KOPT-K1 (cell line): ENCODE measurements around the gene ELF4.

Source experiments
- H3K27ac ChIP-seq: fragments of 200-600 bp; sonication (generic); 2 replicates; pipeline ENCODE4 v1.5.1; 2016; ENCODE audit warnings: antibody characterized with exemption, mild to moderate bottlenecking, low read depth, low read length; ENCODE audit not compliant: poor library complexity, severe bottlenecking
- H3K36me3 ChIP-seq: fragments of 200-600 bp; sonication (generic); 2 replicates; pipeline ENCODE4 v1.5.1; 2017; ENCODE audit warnings: antibody characterized with exemption, mild to moderate bottlenecking, low read length, moderate library complexity; ENCODE audit not compliant: insufficient read depth
- H3K9me3 ChIP-seq: fragments of 200-600 bp; sonication (generic); 2 replicates; pipeline ENCODE4 v1.5.1; 2017; ENCODE audit warnings: antibody characterized with exemption, low read length, mild to moderate bottlenecking; ENCODE audit not compliant: insufficient read depth, poor library complexity, severe bottlenecking

ELF4 gene

DNA sequence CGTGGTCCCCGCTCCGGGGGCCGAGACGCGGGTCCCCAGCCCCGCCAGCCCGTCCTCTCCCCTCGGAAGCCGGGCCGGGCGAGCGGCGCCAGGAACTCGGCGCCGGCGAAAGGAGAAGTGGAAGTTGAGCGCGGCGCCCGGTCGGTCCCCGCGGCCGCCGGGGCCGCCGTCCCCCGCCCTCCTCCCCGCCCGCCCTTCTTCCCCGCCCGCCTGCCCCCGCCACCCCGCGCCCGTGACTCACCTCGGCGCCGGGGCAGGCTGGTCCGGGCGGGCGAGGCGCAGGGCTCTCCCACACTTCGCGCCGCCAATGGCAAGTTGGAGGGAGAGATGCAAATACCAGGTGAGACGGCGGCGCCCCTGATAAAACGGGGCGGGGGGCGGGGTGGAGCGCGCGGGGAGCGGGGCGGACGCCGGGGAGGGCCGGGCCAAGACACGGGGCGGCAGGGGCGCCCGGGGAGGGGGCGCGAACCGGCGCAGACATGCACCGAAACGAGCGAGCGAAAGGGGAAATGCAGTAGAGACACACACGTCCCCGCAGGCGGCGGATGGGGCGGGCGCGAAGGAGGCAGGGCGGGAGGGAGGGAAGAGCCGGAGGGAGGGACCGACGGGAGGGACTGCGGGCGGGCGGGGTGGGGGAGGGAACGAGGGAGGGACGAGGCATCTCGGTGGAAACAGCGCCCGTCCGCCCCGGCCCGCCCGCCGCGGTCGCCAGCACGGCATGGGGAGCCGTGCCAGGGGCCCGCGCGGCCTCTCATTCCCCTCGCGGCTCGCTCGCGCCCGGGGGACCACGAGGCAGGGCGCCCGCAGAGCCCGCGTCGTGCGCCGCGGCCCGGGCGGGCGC lies at the start of gene ELF4:
ELF4 (minus strand) TSS at position 119 of the 841 bp plus-strand sequence. CDS start 29,167 bp downstream, outside the sequence.
- no peaks in the 10 kb centered on the region for H3K9me3 ChIP-seq
- no peaks in the 10 kb centered on the region; the same call in 1 of the 2 replicates for H3K36me3 ChIP-seq
- peak within 1 kb of the TSS; percentile 81 for H3K27ac ChIP-seq

DNA sequence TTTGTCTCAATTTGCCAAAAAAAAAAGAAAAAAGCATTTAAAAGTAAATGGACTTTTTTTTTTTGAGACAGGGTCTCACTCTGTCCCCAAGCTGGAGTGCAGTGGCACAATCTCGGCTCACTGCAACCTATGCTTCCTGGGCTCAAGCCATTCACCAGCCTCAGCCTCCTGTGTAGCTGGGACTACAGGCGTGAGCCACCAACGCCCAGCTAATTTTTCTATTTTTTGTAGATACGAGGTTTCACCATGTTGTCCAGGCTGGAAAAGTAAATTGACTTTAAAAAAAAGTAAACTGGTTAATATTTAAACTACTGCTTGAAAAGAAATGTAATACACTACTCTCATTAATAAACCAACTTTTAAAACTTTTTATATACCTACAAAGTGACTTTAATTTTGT lies 49.5 kb upstream of the ELF4 start:
- H3K9me3 ChIP-seq, result no peaks in the 10 kb centered on the region
- no peak overlapping the region for H3K27ac ChIP-seq
- peaks cover 30% of the 10 kb centered on the region for H3K36me3 ChIP-seq

DNA sequence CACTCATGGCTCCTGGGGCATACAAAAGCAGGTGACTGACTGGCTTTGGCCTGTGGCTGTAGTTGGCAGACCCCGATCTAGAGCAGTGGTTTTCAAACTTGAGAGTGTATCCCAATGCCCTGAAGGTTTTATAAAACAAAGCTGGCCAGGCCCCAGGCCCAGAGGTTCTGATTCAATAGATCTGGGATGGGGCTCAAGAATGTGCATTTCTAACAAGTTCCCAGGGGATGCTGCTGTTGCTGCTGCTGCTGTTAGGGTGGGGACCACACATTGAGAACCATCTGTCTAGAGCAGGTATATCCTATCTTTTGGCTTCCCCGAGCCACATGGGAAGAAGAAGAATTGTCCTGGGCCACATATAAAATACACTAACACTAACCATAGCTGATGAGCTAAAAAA lies 48.0 kb upstream of the ELF4 start:
- peaks cover 41% of the 10 kb centered on the region for H3K36me3 ChIP-seq
- no peaks in the 10 kb centered on the region for H3K9me3 ChIP-seq
- H3K27ac ChIP-seq, result no peak overlapping the region

DNA sequence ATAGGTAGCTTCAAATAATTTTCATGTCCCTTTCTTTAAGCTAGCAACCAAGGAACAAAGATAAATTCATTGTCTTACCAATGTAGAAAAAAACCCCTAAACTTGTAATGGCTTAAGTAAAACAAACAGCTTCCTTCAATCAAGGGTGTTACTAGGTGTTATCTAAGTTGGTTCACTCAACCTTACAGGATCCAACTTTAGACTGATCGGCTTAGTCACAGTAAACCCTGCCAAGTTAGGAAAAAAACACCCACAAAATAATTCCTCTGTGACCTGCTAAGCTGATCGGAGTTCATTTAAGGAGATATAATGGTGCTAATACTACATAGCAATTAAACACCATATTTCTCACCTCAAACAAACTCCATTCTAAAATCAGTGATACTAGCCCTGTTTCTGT lies 45.3 kb upstream of the ELF4 start:
- no peak overlapping the region for H3K27ac ChIP-seq
- peaks cover 36% of the 10 kb centered on the region for H3K36me3 ChIP-seq
- H3K9me3 ChIP-seq, result no peaks in the 10 kb centered on the region

DNA sequence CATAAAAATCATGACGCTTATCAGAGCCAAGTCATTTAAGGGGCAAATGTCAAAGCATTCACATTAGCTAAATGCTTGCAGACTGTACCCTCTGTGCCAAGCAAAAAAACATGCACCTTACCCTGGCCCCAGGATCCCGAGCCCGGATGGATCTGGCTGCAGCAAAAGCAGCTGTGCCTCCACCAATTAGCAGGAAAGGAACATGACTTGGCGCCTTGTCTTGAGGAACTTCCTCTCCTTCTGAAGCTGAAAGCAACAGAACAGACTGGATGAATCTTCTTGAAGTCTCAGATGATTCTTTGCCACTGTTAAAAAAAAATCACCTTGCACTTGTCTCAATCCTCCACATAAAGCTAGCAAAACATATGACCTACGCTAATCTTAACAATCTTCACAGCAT lies 37.3 kb upstream of the ELF4 start:
- Histone ChIP-seq H3K9me3 (no peaks in the 10 kb centered on the region), H3K27ac (no peak overlapping the region), H3K36me3 (peaks cover 60% of the 10 kb centered on the region)

DNA sequence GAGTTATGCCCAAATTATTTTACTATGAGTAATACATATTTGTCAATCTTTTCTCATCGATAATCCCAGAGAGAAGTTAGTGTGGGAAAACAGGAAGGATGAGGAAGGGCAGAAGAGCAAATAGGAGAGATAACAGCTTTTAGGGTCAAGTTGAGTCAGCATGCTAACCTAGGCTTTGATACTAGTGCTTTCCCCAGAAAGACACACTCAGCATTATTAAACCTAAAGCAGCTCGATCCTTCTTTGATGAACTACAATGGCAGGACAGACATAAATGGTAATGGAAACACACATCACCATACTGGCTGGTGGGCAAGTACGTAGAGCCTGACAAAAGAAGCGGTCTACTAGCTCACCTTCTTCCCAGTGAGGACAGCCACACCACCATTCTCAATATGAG lies 34.8 kb upstream of the ELF4 start:
- Histone ChIP-seq H3K36me3 (peaks cover 76% of the 10 kb centered on the region), H3K27ac (no peak overlapping the region), H3K9me3 (no peaks in the 10 kb centered on the region)

DNA sequence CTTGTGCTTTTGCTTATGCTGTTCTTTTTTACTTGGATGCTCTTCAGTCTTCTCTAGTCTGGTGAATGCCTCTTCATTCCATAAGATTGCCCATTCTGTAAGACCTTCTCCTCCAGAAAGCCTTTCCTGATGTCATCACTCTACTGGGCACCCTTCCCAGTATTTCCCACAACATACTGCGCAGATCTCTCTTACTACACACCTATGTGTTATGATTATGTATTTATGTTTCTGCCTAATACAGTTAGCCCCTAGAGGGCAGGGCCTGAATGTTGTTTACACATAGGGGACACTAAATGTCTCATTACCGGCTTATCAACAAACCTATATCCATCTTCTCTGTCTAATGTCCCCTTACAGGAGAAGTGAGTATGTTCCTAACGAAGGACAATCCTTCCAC lies 34.2 kb upstream of the ELF4 start:
- Histone ChIP-seq H3K9me3 (no peaks in the 10 kb centered on the region), H3K36me3 (peaks cover 83% of the 10 kb centered on the region), H3K27ac (no peak overlapping the region)

DNA sequence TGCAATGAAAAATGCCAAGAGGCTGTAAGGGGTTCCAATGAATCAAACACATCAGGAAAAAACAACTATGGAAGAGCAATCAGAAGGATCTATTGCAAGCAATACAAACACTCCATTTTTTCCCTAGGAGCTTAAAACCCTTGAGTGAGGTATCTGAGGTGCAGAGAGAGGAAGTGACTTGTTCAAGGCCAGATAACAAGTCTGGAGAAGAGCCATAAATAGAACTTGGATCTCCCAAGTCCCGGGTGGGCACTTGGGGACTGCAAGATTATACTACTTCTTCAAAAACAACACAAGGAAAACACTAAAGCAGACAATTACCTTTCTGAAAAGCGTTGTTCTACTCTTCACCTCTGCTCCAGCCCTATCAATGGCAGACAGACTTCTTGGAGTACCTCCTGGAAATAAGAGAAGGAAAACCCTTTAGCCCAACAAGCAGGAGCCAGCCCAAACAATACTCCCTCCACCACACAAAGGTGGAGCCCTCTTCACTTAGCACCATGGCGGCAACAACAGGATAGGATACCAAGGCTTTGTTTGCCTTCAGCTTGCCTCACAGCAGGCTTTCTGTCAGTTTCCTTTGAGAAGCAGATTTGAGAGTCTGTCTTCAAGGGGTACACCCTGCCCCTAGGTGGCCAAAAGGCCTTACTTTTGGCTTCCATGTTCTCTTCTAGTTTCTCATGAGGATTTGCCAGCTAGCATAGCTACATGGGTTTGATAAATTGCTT lies 29.3 kb upstream of the ELF4 start:
- Histone ChIP-seq H3K36me3 (peaks cover 92% of the 10 kb centered on the region), H3K27ac (no peak overlapping the region), H3K9me3 (no peaks in the 10 kb centered on the region)

DNA sequence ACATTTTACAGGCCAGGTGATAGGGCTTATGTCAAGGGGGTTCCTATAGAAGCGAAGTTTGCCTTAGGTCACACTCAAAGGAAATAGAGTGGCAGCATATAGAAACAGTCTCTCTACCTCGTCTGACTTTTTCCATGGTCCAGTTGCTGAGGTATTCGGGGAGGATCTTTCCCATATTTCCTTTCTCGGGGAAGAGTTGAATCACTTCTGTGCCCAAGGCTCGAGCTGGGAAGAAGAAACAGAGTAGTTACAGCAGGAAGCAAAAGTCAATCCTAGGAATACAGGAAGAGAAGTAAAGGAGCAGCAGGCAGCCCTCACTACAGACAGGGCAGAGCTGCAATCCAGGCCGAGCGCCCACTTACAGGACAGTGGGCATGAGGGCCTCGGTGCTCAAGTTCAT lies 26.7 kb upstream of the ELF4 start:
- Histone ChIP-seq H3K9me3 (no peaks in the 10 kb centered on the region), H3K27ac (no peak overlapping the region), H3K36me3 (peaks cover 95% of the 10 kb centered on the region)

DNA sequence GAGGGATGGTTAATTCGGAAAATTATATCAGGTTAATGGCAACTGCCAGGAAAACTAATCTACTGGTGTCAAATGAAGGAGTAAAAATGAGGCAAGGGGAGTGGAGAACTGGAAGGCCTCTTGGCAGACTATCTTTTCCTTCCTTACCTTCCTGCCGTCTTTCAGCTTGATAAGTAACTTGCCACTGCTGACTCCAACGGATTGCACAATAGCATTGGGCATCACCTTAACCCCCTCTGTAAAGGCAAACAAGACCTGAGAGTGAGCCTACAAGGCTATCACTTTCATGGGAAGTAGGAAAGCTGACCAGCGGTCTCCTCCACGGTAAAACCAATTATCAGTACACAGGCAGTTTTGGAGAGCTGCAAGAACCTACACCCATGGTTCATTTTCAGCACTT lies 26.2 kb upstream of the ELF4 start:
- H3K27ac ChIP-seq, result no peak overlapping the region
- H3K9me3 ChIP-seq, result no peaks in the 10 kb centered on the region
- H3K36me3 ChIP-seq, result peaks cover 95% of the 10 kb centered on the region

DNA sequence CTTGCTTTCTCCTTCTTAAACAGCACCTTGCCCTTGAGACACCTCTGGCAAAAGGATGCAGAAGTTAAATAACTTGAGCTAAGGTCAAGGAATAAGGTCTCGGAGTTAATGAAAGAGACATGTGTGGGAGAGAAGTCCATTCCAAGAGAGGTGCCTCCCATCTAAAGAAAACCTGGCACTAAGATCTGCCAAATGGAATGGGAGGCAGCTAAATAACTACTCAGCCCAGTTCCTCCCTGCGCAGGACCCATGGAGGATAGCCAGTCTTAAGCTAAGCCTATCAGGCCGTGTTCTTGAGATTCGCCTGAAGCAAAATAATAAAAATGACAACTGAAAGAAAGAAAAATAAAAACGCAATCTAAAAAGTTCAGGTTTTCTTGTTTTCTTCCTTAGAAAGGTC lies 20.7 kb upstream of the ELF4 start:
- no peak overlapping the region for H3K27ac ChIP-seq
- no peaks in the 10 kb centered on the region for H3K9me3 ChIP-seq
- H3K36me3 ChIP-seq, result peaks cover 99% of the 10 kb centered on the region

DNA sequence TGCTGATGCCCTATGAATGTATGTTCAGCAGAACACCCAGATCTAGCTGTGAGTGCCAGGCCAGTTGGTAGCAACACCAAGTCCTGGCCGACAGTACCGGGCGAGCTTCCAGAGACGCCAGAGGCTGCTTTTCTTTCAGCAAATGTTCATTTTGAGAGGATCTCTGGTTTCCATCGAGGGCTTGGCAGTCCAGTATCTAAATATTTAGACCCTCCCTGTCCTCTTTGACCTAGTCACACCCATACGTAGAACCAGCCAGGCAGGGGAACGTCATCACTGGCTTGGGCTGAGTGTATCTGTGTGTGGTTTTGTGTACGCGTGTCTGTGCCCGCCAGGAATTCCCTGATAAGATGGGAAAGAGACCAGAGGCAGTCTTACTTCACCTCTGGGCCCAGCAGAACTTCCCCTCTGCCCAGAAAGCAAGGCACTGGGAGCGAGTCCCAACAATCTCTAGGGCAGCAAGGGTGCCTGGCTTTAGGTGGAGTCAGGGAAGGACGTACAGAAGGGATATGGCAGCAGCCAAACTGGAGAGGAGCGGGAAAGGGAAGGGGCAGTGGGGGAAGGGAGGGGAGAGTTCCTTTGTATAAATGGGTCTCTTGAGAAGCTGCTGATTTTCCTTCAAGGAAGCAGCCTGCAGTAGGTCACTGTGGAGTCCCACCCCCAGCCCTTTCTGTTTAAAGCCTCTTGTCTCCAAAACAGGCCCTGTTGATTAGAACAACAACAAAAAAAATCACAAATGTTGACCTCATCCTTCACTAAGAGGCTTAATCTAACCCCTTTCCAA lies 15.0 kb upstream of the ELF4 start:
- H3K9me3 ChIP-seq, result no peaks in the 10 kb centered on the region
- H3K27ac ChIP-seq, result no peak overlapping the region

DNA sequence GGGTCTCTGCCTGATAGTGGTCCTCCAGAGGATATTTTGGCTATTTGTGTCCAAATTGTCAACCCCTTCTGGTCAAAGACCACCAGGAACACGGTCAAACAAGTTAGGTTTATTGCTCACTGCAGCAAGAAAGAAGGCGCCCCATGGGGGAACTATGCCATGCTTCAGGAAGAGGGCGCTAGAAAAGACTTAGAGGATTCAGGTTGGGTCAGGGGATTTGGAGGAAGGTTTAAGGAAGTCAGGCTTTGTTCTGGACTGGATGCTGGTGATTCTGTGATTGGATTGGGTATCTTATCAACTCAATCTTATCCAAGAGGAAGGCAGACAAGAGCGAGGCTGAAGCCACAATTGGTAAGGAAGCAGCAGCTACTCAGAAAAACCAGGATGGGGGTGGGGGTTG lies 14.3 kb upstream of the ELF4 start:
- Histone ChIP-seq H3K9me3 (no peaks in the 10 kb centered on the region), H3K27ac (no peak overlapping the region), H3K36me3 (peaks cover 51% of the 10 kb centered on the region)

More for the DNA sequence above, 15.0 kb upstream of the ELF4 start:
- H3K36me3 ChIP-seq, result peaks cover 58% of the 10 kb centered on the region

DNA sequence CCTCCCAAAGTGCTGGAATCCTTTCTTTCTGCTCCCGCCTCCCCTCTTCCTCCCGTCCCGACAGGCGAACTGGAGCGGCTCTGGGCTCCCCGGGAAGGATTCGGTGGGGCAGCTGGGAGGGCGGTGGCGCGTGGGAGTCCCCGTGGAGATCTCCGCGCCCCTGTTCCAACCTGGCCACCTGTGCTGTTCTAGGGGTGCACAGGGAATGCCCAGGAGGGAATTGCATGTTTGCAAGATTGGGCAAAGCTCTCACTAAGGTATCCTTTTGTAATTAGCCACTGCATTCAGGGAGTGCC lies 11.2 kb upstream of the ELF4 start:
- Histone ChIP-seq H3K27ac (no peak overlapping the region), H3K9me3 (no peaks in the 10 kb centered on the region), H3K36me3 (peaks cover 21% of the 10 kb centered on the region; the same call in 1 of the 2 replicates)
